H1 (cell line): Measurements from ENCODE around the gene CXCR5. TPM values are rescaled to one million over a fixed set of nuclear protein-coding genes. Genes with fewer than 3 reads are reported as not detected.

Source experiments
- CREB1 ChIP-seq: IDR thresholded peaks from 2 replicates; pipeline ENCODE4 v1.6.1; 2012; ENCODE audit warnings: inconsistent platforms
- CTBP2 ChIP-seq: IDR thresholded peaks from 2 replicates; pipeline ENCODE4 v1.7.0; 2011; ENCODE audit warnings: borderline replicate concordance, mild to moderate bottlenecking, moderate library complexity, mixed read lengths, low read length; ENCODE audit not compliant: insufficient read depth, insufficient read length
- EP300 ChIP-seq, 2 experiments: IDR thresholded peaks; 1 replicate in 1 of 2; 2 replicates in 1 of 2; pipeline ENCODE4 v1.6.1; 2011 to 2012; ENCODE audit warnings: low read depth in 2 of 2, low read length in 2 of 2, mild to moderate bottlenecking in 2 of 2, borderline replicate concordance in 1 of 2, inconsistent platforms in 1 of 2, moderate library complexity in 1 of 2
- RFX5 ChIP-seq: IDR thresholded peaks from 2 replicates; pipeline ENCODE4 v1.6.1; 2011; ENCODE audit warnings: low read depth, low read length, improper control_type of control experiment, borderline replicate concordance
- polyA plus RNA-seq, 7 experiments: library from polyadenylated mRNA; depleted of rRNA in 3 of 7; stranded (reverse) in 5 of 7; unstranded in 2 of 7; fragments of >200 nt in 5 of 7; fragments of 200-250 nt in 2 of 7; gene quantifications; 1 replicate in 5 of 7; 2 replicates in 1 of 7; 4 replicates in 1 of 7; pipeline versions ENCODE4 v1.2.1 to v1.2.3, GENCODE V29; 2011 to 2013; ENCODE audit warnings: missing spikeins in 2 of 7, mixed read lengths in 2 of 7
- total RNA-seq: library from RNA; stranded (reverse); fragmentation: NEBNext Ultra II Directional; extraction: Animal tissue kit (Norgen Biotek cat#: 25700); gene quantifications from 2 replicates; pipeline ENCODE4 v1.2.1, GENCODE V29; 2021
- TF ChIP-seq, protein P1 (sequence below): fragments of 300-600 bp; sonication (generic); IDR thresholded peaks from 2 replicates; pipeline ENCODE4 v1.7.1; 2012; ENCODE audit warnings: low read length, moderate library complexity, mild to moderate bottlenecking, inconsistent platforms; ENCODE audit not compliant: insufficient replicate concordance
- TF ChIP-seq, protein P2 (sequence below): IDR thresholded peaks from 2 replicates; pipeline ENCODE4 v1.6.1; 2012; ENCODE audit warnings: inconsistent platforms

CXCR5 gene
- total and polyA plus RNA-seq, 2 of the 8 experiments (the other 6 are each of a cell fraction or from before 2014, with no cell fraction given) = not detected

DNA sequence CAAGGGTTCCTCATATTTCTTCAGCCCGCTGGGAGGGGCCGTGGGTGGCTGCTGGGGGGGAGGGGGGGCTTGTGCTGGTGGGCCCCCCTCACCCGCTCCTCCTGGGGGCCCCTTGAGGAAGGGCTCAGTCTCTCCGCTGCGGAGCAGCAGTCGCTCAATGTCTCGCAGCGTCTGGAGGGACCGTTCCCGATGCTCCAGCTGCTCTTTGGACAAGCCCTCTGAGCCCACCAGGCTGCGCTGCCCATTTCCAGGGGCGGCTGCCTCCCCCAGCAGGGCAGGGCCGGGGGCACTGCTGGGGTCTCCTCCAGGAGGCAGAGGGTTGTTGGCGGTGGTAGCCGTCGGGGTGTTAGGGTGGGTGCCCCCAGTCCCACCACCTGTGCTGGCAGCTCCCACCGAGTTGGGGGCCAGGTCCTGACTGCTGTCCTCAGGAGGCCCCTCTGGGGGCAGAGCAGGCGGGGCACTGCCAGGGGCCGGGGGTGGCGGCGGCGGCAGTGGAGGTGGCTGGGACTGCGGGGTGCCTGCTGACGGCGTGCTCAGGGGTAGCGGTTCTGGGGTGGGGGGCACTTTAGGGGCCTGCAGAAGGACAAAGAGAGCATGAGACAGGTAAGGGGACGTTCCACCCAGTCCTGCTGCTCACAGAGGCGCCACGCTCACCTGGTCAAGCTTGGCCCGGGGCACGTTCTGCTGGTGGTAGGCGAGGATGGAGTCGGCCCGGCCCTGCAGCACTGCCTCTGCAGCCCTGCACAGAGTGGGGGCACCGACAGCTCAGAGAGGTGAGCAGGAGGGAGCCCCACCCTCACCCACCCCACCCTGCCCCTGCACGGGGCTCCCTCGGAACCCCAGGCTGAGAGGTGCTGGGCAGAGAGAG is 18.9 kb downstream of the CXCR5 start (continued):
- TF ChIP-seq, protein P1, sequence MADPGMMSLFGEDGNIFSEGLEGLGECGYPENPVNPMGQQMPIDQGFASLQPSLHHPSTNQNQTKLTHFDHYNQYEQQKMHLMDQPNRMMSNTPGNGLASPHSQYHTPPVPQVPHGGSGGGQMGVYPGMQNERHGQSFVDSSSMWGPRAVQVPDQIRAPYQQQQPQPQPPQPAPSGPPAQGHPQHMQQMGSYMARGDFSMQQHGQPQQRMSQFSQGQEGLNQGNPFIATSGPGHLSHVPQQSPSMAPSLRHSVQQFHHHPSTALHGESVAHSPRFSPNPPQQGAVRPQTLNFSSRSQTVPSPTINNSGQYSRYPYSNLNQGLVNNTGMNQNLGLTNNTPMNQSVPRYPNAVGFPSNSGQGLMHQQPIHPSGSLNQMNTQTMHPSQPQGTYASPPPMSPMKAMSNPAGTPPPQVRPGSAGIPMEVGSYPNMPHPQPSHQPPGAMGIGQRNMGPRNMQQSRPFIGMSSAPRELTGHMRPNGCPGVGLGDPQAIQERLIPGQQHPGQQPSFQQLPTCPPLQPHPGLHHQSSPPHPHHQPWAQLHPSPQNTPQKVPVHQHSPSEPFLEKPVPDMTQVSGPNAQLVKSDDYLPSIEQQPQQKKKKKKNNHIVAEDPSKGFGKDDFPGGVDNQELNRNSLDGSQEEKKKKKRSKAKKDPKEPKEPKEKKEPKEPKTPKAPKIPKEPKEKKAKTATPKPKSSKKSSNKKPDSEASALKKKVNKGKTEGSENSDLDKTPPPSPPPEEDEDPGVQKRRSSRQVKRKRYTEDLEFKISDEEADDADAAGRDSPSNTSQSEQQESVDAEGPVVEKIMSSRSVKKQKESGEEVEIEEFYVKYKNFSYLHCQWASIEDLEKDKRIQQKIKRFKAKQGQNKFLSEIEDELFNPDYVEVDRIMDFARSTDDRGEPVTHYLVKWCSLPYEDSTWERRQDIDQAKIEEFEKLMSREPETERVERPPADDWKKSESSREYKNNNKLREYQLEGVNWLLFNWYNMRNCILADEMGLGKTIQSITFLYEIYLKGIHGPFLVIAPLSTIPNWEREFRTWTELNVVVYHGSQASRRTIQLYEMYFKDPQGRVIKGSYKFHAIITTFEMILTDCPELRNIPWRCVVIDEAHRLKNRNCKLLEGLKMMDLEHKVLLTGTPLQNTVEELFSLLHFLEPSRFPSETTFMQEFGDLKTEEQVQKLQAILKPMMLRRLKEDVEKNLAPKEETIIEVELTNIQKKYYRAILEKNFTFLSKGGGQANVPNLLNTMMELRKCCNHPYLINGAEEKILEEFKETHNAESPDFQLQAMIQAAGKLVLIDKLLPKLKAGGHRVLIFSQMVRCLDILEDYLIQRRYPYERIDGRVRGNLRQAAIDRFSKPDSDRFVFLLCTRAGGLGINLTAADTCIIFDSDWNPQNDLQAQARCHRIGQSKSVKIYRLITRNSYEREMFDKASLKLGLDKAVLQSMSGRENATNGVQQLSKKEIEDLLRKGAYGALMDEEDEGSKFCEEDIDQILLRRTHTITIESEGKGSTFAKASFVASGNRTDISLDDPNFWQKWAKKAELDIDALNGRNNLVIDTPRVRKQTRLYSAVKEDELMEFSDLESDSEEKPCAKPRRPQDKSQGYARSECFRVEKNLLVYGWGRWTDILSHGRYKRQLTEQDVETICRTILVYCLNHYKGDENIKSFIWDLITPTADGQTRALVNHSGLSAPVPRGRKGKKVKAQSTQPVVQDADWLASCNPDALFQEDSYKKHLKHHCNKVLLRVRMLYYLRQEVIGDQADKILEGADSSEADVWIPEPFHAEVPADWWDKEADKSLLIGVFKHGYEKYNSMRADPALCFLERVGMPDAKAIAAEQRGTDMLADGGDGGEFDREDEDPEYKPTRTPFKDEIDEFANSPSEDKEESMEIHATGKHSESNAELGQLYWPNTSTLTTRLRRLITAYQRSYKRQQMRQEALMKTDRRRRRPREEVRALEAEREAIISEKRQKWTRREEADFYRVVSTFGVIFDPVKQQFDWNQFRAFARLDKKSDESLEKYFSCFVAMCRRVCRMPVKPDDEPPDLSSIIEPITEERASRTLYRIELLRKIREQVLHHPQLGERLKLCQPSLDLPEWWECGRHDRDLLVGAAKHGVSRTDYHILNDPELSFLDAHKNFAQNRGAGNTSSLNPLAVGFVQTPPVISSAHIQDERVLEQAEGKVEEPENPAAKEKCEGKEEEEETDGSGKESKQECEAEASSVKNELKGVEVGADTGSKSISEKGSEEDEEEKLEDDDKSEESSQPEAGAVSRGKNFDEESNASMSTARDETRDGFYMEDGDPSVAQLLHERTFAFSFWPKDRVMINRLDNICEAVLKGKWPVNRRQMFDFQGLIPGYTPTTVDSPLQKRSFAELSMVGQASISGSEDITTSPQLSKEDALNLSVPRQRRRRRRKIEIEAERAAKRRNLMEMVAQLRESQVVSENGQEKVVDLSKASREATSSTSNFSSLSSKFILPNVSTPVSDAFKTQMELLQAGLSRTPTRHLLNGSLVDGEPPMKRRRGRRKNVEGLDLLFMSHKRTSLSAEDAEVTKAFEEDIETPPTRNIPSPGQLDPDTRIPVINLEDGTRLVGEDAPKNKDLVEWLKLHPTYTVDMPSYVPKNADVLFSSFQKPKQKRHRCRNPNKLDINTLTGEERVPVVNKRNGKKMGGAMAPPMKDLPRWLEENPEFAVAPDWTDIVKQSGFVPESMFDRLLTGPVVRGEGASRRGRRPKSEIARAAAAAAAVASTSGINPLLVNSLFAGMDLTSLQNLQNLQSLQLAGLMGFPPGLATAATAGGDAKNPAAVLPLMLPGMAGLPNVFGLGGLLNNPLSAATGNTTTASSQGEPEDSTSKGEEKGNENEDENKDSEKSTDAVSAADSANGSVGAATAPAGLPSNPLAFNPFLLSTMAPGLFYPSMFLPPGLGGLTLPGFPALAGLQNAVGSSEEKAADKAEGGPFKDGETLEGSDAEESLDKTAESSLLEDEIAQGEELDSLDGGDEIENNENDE = no peak
- TF ChIP-seq EP300 (IDR thresholded peaks at IDR 0.05; ENCODE audit: borderline replicate concordance in 1 of 2, low read depth in 2 of 2, low read length in 2 of 2) (no peak), RFX5 (no peak), CREB1 (no peak), CTBP2 (no peak)
- TF ChIP-seq, protein P2, sequence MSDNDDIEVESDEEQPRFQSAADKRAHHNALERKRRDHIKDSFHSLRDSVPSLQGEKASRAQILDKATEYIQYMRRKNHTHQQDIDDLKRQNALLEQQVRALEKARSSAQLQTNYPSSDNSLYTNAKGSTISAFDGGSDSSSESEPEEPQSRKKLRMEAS = no peak
- TF ChIP-seq, all 59 proteins: peak for 0
